H9 (cell line): Measurements from ENCODE around the gene CCDC138. TPM values are rescaled to one million over a fixed set of nuclear protein-coding genes. Genes with fewer than 3 reads are reported as not detected.

Source experiments
- DNase-seq: peaks from one replicate; pipeline ENCODE4 v3.0.0-alpha.2; 2017
- H2AFZ ChIP-seq: one replicate; pipeline ENCODE4 v1.6.1; 2013; ENCODE audit warnings: mild to moderate bottlenecking, low read length, control low read depth, moderate library complexity
- H2AK5ac ChIP-seq: 2 replicates; pipeline ENCODE4 v1.6.1; 2013; ENCODE audit warnings: low read length, control low read depth, mixed read lengths; ENCODE audit not compliant: insufficient read length
- H2BK120ac ChIP-seq: one replicate; pipeline ENCODE4 v1.6.1; 2013; ENCODE audit warnings: low read depth, mild to moderate bottlenecking, low read length, control low read depth, inconsistent platforms; ENCODE audit not compliant: poor library complexity, severe bottlenecking
- H2BK12ac ChIP-seq: 2 replicates; pipeline ENCODE4 v1.6.1; 2013; ENCODE audit warnings: low read length, control low read depth, mixed read lengths, low read depth; ENCODE audit not compliant: insufficient read length
- H2BK15ac ChIP-seq: 2 replicates; pipeline ENCODE4 v1.6.1; 2013; ENCODE audit warnings: low read depth, low read length, control low read depth
- H2BK20ac ChIP-seq: one replicate; pipeline ENCODE4 v1.6.1; 2013; ENCODE audit warnings: low read depth, mild to moderate bottlenecking, low read length, control low read depth, inconsistent platforms; ENCODE audit not compliant: poor library complexity, severe bottlenecking
- H2BK5ac ChIP-seq: 2 replicates; pipeline ENCODE4 v1.6.1; 2013; ENCODE audit warnings: low read length, control low read depth, mixed read lengths; ENCODE audit not compliant: insufficient read length
- H3K14ac ChIP-seq: 2 replicates; pipeline ENCODE4 v1.6.1; 2013; ENCODE audit warnings: low read length, control low read depth; ENCODE audit not compliant: insufficient read depth
- H3K18ac ChIP-seq: 2 replicates; pipeline ENCODE4 v1.6.1; 2013; ENCODE audit warnings: low read depth, mild to moderate bottlenecking, mixed read lengths, low read length, control low read depth; ENCODE audit not compliant: insufficient read length
- H3K23ac ChIP-seq: 2 replicates; pipeline ENCODE4 v1.6.1; 2013; ENCODE audit warnings: low read length, control low read depth, mixed read lengths, low read depth; ENCODE audit not compliant: insufficient read length
- H3K23me2 ChIP-seq: 2 replicates; pipeline ENCODE4 v1.6.1; 2013; ENCODE audit warnings: low read depth, mild to moderate bottlenecking, mixed read lengths, low read length, control low read depth; ENCODE audit not compliant: insufficient read length, poor library complexity, severe bottlenecking
- H3K27ac ChIP-seq: 2 replicates; pipeline ENCODE4 v1.5.1; 2013; ENCODE audit warnings: low read length, control low read depth, mixed read lengths, low read depth; ENCODE audit not compliant: insufficient read length
- H3K27me3 ChIP-seq: 2 replicates; pipeline ENCODE4 v1.6.1; 2013; ENCODE audit warnings: low read length, control low read depth, inconsistent platforms; ENCODE audit not compliant: insufficient read depth
- H3K4ac ChIP-seq: 2 replicates; pipeline ENCODE4 v1.6.1; 2013; ENCODE audit warnings: low read depth, mild to moderate bottlenecking, control low read depth, inconsistent platforms, low read length, moderate library complexity
- H3K4me1 ChIP-seq: 2 replicates; pipeline ENCODE4 v1.6.1; 2013; ENCODE audit warnings: low read length, control low read depth, inconsistent platforms; ENCODE audit not compliant: insufficient read depth
- H3K4me2 ChIP-seq: 2 replicates; pipeline ENCODE4 v1.6.1; 2013; ENCODE audit warnings: low read length, control low read depth, mixed read lengths; ENCODE audit not compliant: insufficient read length, insufficient read depth
- H3K56ac ChIP-seq: 2 replicates; pipeline ENCODE4 v1.6.1; 2013; ENCODE audit warnings: low read depth, mild to moderate bottlenecking, mixed read lengths, low read length, control low read depth; ENCODE audit not compliant: insufficient read length
- H3K79me1 ChIP-seq: 2 replicates; pipeline ENCODE4 v1.6.1; 2013; ENCODE audit warnings: low read depth, mild to moderate bottlenecking, moderate library complexity, low read length, control low read depth, inconsistent platforms; ENCODE audit not compliant: insufficient read depth, poor library complexity, severe bottlenecking
- H3K79me2 ChIP-seq: 2 replicates; pipeline ENCODE4 v1.6.1; 2013; ENCODE audit warnings: low read length, control low read depth, inconsistent platforms; ENCODE audit not compliant: insufficient read depth
- H3K9ac ChIP-seq: 2 replicates; pipeline ENCODE4 v1.6.1; 2013; ENCODE audit warnings: low read length, control low read depth, mixed read lengths; ENCODE audit not compliant: insufficient read length; ENCODE audit errors: extremely low read depth
- H3K9me3 ChIP-seq: one replicate; pipeline ENCODE4 v1.6.1; 2013; ENCODE audit warnings: low read depth, low read length, inconsistent platforms; ENCODE audit not compliant: control insufficient read depth
- H3T11ph ChIP-seq: one replicate; pipeline ENCODE4 v1.6.1; 2013; ENCODE audit warnings: mild to moderate bottlenecking, low read length, control low read depth, inconsistent platforms
- H4K20me1 ChIP-seq: one replicate; pipeline ENCODE4 v1.6.1; 2013; ENCODE audit not compliant: control insufficient read depth, insufficient read length, insufficient read depth
- H4K5ac ChIP-seq: 2 replicates; pipeline ENCODE4 v1.6.1; 2013; ENCODE audit warnings: low read depth, mild to moderate bottlenecking, mixed read lengths, low read length, control low read depth; ENCODE audit not compliant: insufficient read length
- H4K8ac ChIP-seq: replicated peaks from 2 replicates; pipeline ENCODE4 v1.6.1; 2013; ENCODE audit warnings: low read length, control low read depth, mixed read lengths, low read depth; ENCODE audit not compliant: insufficient read length
- H4K91ac ChIP-seq: 2 replicates; pipeline ENCODE4 v1.6.1; 2013; ENCODE audit warnings: low read depth, mild to moderate bottlenecking, moderate library complexity, mixed read lengths, low read length, control low read depth; ENCODE audit not compliant: insufficient read length
- H3K27ac Mint-ChIP-seq, 3 experiments: 2 replicates in 2 of 3; 3 replicates in 1 of 3; pipeline ENCODE4 v1.8.0; 2020 to 2021; ENCODE audit warnings: mixed read lengths in 3 of 3, mild to moderate bottlenecking in 1 of 3, moderate library complexity in 1 of 3
- H3K27me3 Mint-ChIP-seq: 2 replicates; pipeline ENCODE4 v1.8.0; 2021; ENCODE audit warnings: low read depth, mild to moderate bottlenecking, moderate library complexity, mixed read lengths
- H3K36me3 Mint-ChIP-seq, 3 experiments: 2 replicates in 2 of 3; 3 replicates in 1 of 3; pipeline ENCODE4 v1.8.0; 2020 to 2021; ENCODE audit warnings: low read depth in 3 of 3, mixed read lengths in 3 of 3; ENCODE audit not compliant: insufficient read depth in 1 of 3
- H3K4me1 Mint-ChIP-seq, 2 experiments: 2 replicates each; pipeline ENCODE4 v1.8.0; 2020; ENCODE audit warnings: mixed read lengths in 2 of 2
- H3K4me3 Mint-ChIP-seq, 2 experiments: 2 replicates in 1 of 2; 3 replicates in 1 of 2; pipeline ENCODE4 v1.8.0; 2020 to 2021; ENCODE audit warnings: mild to moderate bottlenecking in 2 of 2, mixed read lengths in 2 of 2, moderate library complexity in 1 of 2
- H3K9me3 Mint-ChIP-seq, 2 experiments: 2 replicates in 1 of 2; 3 replicates in 1 of 2; pipeline ENCODE4 v1.8.0; 2020; ENCODE audit warnings: mild to moderate bottlenecking in 2 of 2, mixed read lengths in 2 of 2, moderate library complexity in 1 of 2
- WGBS: extraction: QIAGEN DNeasy Blood & Tissue Kit; methylation state at CpG from one replicate; pipeline ENCODE4 v1.1.7; 2013; ENCODE audit warnings: missing lambda C conversion rate, low lambda C conversion rate, mixed read lengths; ENCODE audit not compliant: insufficient read length; ENCODE audit errors: extremely low coverage; 5-methylcytosine and 5-hydroxymethylcytosine counted together
- total RNA-seq: library from RNA; stranded (reverse); gene quantifications from 2 replicates; pipeline ENCODE4 v1.2.1, GENCODE V29; 2021
- TF ChIP-seq, protein P1 (sequence below): fragments of 200-600 bp; sonication (generic); conservative IDR thresholded peaks from 3 replicates; pipeline ENCODE4 v1.8.0; 2021; ENCODE audit warnings: antibody characterized with exemption, mild to moderate bottlenecking

The CCDC138 gene
- total RNA-seq, 1 experiment from 2014 or later = 32.7 TPM

DNA sequence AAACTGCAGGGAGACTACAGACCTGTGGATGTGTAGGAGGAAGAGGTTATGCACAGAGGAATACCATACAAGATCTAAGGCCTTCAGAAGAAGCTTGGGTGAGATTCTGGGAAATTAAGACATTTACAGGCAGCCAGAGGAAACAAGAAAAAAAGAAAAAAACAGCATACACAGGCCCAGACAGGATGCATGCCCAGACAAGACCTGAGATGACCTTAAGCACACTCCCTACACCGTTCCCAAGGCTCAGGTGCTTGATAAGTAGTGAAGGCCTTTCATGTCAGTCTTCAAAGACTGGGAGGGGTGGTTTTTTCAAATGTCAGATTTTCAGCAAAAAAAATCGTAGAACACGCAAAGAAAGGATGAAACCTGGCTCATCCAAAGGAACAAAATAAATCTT, 83.0 kb downstream of the CCDC138 start:
- Histone ChIP-seq H3K23me2 (no peaks in the 10 kb centered on the region), H3K9ac (no peak overlapping the region), H4K91ac (no peak overlapping the region), H2BK12ac (no peak overlapping the region), H3K27ac (no peak overlapping the region), H3K27me3 (no peaks in the 10 kb centered on the region), H3K4me1 (no peaks in the 10 kb centered on the region), H3T11ph (no peak overlapping the region), H2BK5ac (no peak overlapping the region), H3K79me2 (no peaks in the 10 kb centered on the region), H2AFZ (no peak overlapping the region), H4K8ac (no peak overlapping the region), H3K9me3 (no peaks in the 10 kb centered on the region), H3K18ac (no peak overlapping the region), H2AK5ac (no peak overlapping the region), H3K56ac (no peak overlapping the region), H2BK20ac (no peak overlapping the region), H3K14ac (no peak overlapping the region), H3K23ac (no peak overlapping the region), H4K5ac (no peak overlapping the region), H3K79me1 (no peaks in the 10 kb centered on the region), H2BK120ac (no peak overlapping the region), H3K4ac (no peak overlapping the region), H4K20me1 (no peaks in the 10 kb centered on the region), H3K4me2 (no peak overlapping the region), H2BK15ac (no peak overlapping the region)
- H3K27ac Mint-ChIP-seq = peak overlapping the region in 1 of 3 experiments; percentile 12; a peak in 1 of 7 replicates
- H3K36me3 Mint-ChIP-seq = peaks cover 24 to 43% (median 34%) of the 10 kb centered on the region in 3 experiments
- no CpG with 5 or more reads among the region's 3 CpGs for WGBS
- no peak for DNase-seq
- TF ChIP-seq, protein P1, sequence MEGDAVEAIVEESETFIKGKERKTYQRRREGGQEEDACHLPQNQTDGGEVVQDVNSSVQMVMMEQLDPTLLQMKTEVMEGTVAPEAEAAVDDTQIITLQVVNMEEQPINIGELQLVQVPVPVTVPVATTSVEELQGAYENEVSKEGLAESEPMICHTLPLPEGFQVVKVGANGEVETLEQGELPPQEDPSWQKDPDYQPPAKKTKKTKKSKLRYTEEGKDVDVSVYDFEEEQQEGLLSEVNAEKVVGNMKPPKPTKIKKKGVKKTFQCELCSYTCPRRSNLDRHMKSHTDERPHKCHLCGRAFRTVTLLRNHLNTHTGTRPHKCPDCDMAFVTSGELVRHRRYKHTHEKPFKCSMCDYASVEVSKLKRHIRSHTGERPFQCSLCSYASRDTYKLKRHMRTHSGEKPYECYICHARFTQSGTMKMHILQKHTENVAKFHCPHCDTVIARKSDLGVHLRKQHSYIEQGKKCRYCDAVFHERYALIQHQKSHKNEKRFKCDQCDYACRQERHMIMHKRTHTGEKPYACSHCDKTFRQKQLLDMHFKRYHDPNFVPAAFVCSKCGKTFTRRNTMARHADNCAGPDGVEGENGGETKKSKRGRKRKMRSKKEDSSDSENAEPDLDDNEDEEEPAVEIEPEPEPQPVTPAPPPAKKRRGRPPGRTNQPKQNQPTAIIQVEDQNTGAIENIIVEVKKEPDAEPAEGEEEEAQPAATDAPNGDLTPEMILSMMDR = no peak
- no peaks in the 10 kb centered on the region for H3K27me3 Mint-ChIP-seq
- H3K4me3 Mint-ChIP-seq = no peak overlapping the region
- H3K4me1 Mint-ChIP-seq = peaks cover 5 to 7% of the 10 kb centered on the region in 2 experiments; a peak in 3 of 4 replicates
- H3K9me3 Mint-ChIP-seq = peaks cover 0 to 4% of the 10 kb centered on the region in 2 experiments; a peak in 2 of 5 replicates
